Measurements from ENCODE around the gene AIF1. TPM values are rescaled to one million over a fixed set of nuclear protein-coding genes. Genes with fewer than 3 reads are reported as not detected.

The AIF1 gene
- total and polyA plus RNA-seq, 2 experiments from 2014 or later: 13.3 to 33.7 TPM

DNA sequence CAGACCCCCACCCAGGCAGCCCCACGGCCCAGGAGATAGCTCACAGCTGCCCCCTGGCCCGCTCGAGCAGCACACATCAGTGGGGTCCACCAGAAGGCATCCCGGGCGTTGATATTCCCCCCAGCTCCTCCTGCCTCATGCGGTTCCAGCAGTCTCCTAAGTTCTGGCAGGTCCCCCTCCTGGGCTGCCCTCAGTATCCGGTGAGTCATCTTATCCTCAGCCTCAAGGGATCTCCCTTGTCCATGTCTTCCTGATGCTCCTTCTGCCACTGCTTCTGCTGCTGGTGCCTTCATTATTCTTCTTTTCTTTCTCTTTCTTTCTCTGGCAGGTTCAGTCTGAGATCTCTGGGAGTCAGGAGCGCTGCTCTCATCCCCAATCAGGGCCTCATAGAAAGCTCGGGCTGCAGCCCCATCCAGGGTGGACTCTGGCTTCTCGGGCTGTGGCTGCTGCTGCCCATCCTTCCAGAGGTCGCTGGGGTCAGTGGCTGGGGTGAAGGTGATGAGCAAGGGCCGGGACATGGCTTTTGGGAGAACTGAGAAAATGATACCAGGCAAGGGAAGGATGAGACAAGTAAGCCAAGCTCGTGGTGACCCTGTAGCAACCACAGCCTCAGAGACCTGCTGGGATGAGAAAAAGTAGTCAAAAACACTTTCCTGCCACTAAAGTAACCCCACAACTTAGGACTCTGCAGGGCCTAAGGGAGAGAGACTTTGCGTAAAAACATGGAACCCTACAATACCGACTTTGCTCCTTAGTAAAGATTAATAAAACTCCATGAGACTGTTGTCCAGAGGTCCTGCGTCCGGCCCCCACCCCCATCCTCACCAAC lies 49.1 kb downstream of the AIF1 start:
- peaks cover 23% of the 10 kb centered on the region for H3K27me3 Mint-ChIP-seq (ENCODE audit: insufficient read depth, low read depth, poor library complexity)
- Histone ChIP-seq H2AFZ (no peak overlapping the region), H3F3A (replicated peaks; ENCODE audit: low read depth) (peaks cover 21% of the 10 kb centered on the region; the same call in 1 of the 2 replicates), H3K9me2 (ENCODE audit: insufficient read depth) (no peaks in the 10 kb centered on the region), H3K27ac (ENCODE audit: low read depth) (peak overlapping the region; percentile 94), H3K36me3 (ENCODE audit: insufficient read depth) (peaks cover 34% of the 10 kb centered on the region), H3K79me2 (replicated peaks; ENCODE audit: insufficient read depth) (peaks cover 56% of the 10 kb centered on the region), H3K4me3 (peak overlapping the region; percentile 97), H3K4me2 (peak overlapping the region; percentile 89), H3K4me1 (ENCODE audit: insufficient read depth) (peaks cover 26% of the 10 kb centered on the region), H4K20me1 (replicated peaks; ENCODE audit: insufficient read depth) (peaks cover 12% of the 10 kb centered on the region), H3K27me3 (ENCODE audit: insufficient read depth) (no peaks in the 10 kb centered on the region)
- H3K4me1 Mint-ChIP-seq: peaks cover 43% of the 10 kb centered on the region
- DNase-seq (ENCODE audit: low spot score) (no peak), ATAC-seq (no peak)
- H3K27ac Mint-ChIP-seq: peak overlapping the region; percentile 98
- TF ChIP-seq CTCF (conservative IDR thresholded peaks at IDR 0.05; ENCODE audit: low read depth in 2 of 2): peak in 1 of 2 experiments; percentile 8; a peak in 1 of 4 replicates
- TF ChIP-seq ETS1 (IDR thresholded peaks at IDR 0.05): no peak
- TF ChIP-seq ZNF331 (CRISPR knock-in tag; IDR thresholded peaks at IDR 0.05; ENCODE audit: low read depth): no peak
- peak overlapping the region; percentile 93 for H3K4me3 Mint-ChIP-seq
- no peaks in the 10 kb centered on the region; the same call in 2 of the 3 replicates for H3K9me3 Mint-ChIP-seq
- peaks cover 69% of the 10 kb centered on the region for H3K36me3 Mint-ChIP-seq (ENCODE audit: low read depth)

- peaks cover 12% of the 10 kb centered on the region for H4K20me1 ChIP-seq (replicated peaks; ENCODE audit: insufficient read depth)
- H3F3A ChIP-seq (replicated peaks; ENCODE audit: low read depth): peaks cover 21% of the 10 kb centered on the region; the same call in 1 of the 2 replicates
- H3K27me3 ChIP-seq (ENCODE audit: insufficient read depth): no peaks in the 10 kb centered on the region
- H3K9me3 Mint-ChIP-seq: no peaks in the 10 kb centered on the region; the same call in 2 of the 3 replicates
- H3K27ac ChIP-seq (ENCODE audit: low read depth): peak within 1 kb of the TSS; percentile 94
- H3K4me3 ChIP-seq: peak within 1 kb of the TSS; percentile 97
- H3K4me1 ChIP-seq (ENCODE audit: insufficient read depth): peaks cover 25% of the 10 kb centered on the region
- H2AFZ ChIP-seq: peak within 1 kb of the TSS; percentile 1; the same call in 1 of the 2 replicates
- H3K4me1 Mint-ChIP-seq: peaks cover 35% of the 10 kb centered on the region
- peak within 1 kb of the TSS; percentile 93 for H3K4me3 Mint-ChIP-seq
- ATAC-seq (peak; percentile 32), DNase-seq (ENCODE audit: low spot score) (peak; percentile 88)
- H3K27me3 Mint-ChIP-seq (ENCODE audit: insufficient read depth, low read depth, poor library complexity): peaks cover 17% of the 10 kb centered on the region
- peak within 1 kb of the TSS; percentile 98 for H3K27ac Mint-ChIP-seq
- H3K79me2 ChIP-seq (replicated peaks; ENCODE audit: insufficient read depth): peaks cover 51% of the 10 kb centered on the region
- no peaks in the 10 kb centered on the region for H3K9me2 ChIP-seq (ENCODE audit: insufficient read depth)
- H3K4me2 ChIP-seq: peak within 1 kb of the TSS; percentile 89
- peaks cover 77% of the 10 kb centered on the region for H3K36me3 Mint-ChIP-seq (ENCODE audit: low read depth)
- peaks cover 41% of the 10 kb centered on the region for H3K36me3 ChIP-seq (ENCODE audit: insufficient read depth)
- TF ChIP-seq ZNF331 (CRISPR knock-in tag; IDR thresholded peaks at IDR 0.05; ENCODE audit: low read depth) (no peak), EZH2 (IDR thresholded peaks at IDR 0.05; ENCODE audit: low read depth, unreplicated experiment) (no peak), JUNB (IDR thresholded peaks at IDR 0.05; ENCODE audit: unreplicated experiment) (no peak), ETS1 (IDR thresholded peaks at IDR 0.05) (peak; percentile 40; the same call in 1 of the 2 replicates), POLR2AphosphoS5 (IDR thresholded peaks at IDR 0.05; ENCODE audit: low read depth) (peak; percentile 51), CTCF (conservative IDR thresholded peaks at IDR 0.05; ENCODE audit: low read depth in 2 of 2) (no peak)
- TF ChIP-seq, protein P1, sequence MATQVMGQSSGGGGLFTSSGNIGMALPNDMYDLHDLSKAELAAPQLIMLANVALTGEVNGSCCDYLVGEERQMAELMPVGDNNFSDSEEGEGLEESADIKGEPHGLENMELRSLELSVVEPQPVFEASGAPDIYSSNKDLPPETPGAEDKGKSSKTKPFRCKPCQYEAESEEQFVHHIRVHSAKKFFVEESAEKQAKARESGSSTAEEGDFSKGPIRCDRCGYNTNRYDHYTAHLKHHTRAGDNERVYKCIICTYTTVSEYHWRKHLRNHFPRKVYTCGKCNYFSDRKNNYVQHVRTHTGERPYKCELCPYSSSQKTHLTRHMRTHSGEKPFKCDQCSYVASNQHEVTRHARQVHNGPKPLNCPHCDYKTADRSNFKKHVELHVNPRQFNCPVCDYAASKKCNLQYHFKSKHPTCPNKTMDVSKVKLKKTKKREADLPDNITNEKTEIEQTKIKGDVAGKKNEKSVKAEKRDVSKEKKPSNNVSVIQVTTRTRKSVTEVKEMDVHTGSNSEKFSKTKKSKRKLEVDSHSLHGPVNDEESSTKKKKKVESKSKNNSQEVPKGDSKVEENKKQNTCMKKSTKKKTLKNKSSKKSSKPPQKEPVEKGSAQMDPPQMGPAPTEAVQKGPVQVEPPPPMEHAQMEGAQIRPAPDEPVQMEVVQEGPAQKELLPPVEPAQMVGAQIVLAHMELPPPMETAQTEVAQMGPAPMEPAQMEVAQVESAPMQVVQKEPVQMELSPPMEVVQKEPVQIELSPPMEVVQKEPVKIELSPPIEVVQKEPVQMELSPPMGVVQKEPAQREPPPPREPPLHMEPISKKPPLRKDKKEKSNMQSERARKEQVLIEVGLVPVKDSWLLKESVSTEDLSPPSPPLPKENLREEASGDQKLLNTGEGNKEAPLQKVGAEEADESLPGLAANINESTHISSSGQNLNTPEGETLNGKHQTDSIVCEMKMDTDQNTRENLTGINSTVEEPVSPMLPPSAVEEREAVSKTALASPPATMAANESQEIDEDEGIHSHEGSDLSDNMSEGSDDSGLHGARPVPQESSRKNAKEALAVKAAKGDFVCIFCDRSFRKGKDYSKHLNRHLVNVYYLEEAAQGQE (IDR thresholded peaks at IDR 0.05; ENCODE audit: unreplicated experiment): no peak
Observed at GRCh38 chr6:31664790-31665500, 49.9 kb downstream of the AIF1 start, which contains the start of gene GPANK1. GPANK1 (minus strand) TSS chr6:31664997; CDS start chr6:31664478, 519 bp downstream.
